Activated naive CD8-positive, alpha-beta T cell treated with anti-CD3 and anti-CD28 coated beads, Interleukin-2, amount 50 U/mL, for 24 hours (primary cell): ENCODE data around the gene NFKBIE.
A peak's percentile ranks its signal among the peaks of the same experiment; 100 is the strongest.

Experiments
- ATAC-seq: fragments of 150-1000 bp; cut with Tn5 transposase; one replicate; pipeline ENCODE4 v1.10.0; 2021
- DNase-seq: peaks from one replicate; pipeline ENCODE4 v3.0.0; 2021
- H3K27ac Mint-ChIP-seq: one replicate; pipeline ENCODE4 v1.8.0; 2021; ENCODE audit warnings: mild to moderate bottlenecking, mixed read lengths
- H3K27me3 Mint-ChIP-seq: one replicate; pipeline ENCODE4 v1.8.0; 2021; ENCODE audit warnings: mixed read lengths
- H3K36me3 Mint-ChIP-seq: one replicate; pipeline ENCODE4 v1.8.0; 2021; ENCODE audit warnings: low read depth, mixed read lengths
- H3K4me1 Mint-ChIP-seq: one replicate; pipeline ENCODE4 v1.8.0; 2021; ENCODE audit warnings: mixed read lengths
- H3K4me3 Mint-ChIP-seq: one replicate; pipeline ENCODE4 v1.8.0; 2021; ENCODE audit warnings: mild to moderate bottlenecking, moderate library complexity, mixed read lengths
- H3K9me3 Mint-ChIP-seq: one replicate; pipeline ENCODE4 v1.8.0; 2021; ENCODE audit warnings: mixed read lengths

The NFKBIE gene

DNA sequence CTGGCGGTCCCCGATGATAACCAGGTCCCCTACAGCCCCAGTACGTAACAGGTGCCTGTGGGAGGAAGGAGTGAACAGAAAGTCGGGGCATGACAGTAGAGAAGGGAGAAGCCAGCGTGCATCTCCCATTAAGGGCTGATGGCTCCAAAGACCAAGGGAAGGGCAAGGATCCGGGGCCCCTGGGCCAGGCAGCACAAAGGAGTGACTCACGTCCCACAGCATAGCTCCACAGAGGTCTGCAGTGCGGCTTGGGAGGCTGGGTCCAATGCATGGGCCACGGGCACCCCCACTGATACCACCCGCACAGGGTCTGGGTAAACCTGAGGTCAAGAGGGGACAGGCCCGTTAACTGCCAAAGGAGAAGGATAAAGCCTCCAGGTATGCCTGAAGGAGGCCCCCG lies 37.5 kb upstream of the NFKBIE start:
- Mint-ChIP-seq H3K27ac (no peak overlapping the region), H3K27me3 (peaks cover under 1% of the 10 kb centered on the region), H3K9me3 (no peaks in the 10 kb centered on the region), H3K4me3 (no peak overlapping the region), H3K4me1 (peaks cover 3% of the 10 kb centered on the region), H3K36me3 (peaks cover 23% of the 10 kb centered on the region)
- no peak for DNase-seq
- ATAC-seq = no peak

DNA sequence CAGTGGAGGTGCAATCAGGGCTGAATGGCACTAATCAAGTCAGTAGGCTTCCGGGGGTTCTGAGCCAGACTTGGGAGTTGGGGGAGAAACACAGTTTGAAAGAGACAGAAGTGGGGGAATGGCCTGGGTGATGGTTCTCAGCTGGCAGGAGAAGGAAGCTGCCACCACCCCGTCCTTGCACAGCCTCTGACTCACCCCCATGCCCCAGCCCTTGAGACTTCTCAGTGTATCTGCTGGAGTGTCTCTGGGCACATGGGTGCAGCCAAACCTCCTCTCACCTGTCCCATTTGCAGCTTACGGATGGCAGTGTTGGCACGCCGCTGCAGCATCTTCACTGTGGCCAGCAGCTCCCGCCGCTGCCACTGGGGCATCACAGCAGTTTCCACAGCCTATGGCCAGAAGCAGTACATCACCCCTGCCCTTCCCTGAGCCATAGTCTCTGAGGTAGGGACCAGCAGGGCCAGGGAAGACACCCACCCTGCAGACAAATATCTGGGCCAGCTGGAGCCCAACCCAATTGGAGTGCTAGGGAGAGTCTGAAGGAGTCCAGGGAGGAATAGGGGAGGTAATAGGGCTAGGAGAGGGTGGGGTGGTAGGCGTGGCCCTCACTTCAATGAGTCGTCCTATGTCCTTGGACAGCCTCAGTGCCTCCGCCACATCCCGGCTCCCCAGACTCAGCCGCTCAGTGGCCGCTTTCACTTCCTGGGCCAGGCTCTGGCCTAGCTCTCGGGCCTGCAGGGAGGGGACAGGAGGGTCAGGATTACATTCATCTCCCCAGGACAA lies 36.6 kb upstream of the NFKBIE start:
- H3K27ac Mint-ChIP-seq = no peak overlapping the region
- DNase-seq (no peak), ATAC-seq (no peak)
- H3K9me3 Mint-ChIP-seq = no peaks in the 10 kb centered on the region
- no peak overlapping the region for H3K4me3 Mint-ChIP-seq
- H3K4me1 Mint-ChIP-seq = peaks cover 5% of the 10 kb centered on the region
- peaks cover 21% of the 10 kb centered on the region for H3K36me3 Mint-ChIP-seq
- peaks cover 5% of the 10 kb centered on the region for H3K27me3 Mint-ChIP-seq

- peaks cover 5% of the 10 kb centered on the region for H3K4me1 Mint-ChIP-seq
- no peak overlapping the region for H3K27ac Mint-ChIP-seq
- H3K4me3 Mint-ChIP-seq = no peak overlapping the region
- no peak for DNase-seq
- H3K27me3 Mint-ChIP-seq = peaks cover 12% of the 10 kb centered on the region
- H3K9me3 Mint-ChIP-seq = no peaks in the 10 kb centered on the region
- no peak for ATAC-seq
- peaks cover 21% of the 10 kb centered on the region for H3K36me3 Mint-ChIP-seq
These were observed 35.8 kb upstream of the NFKBIE start for GRCh38 chr6:44301106-44301505.

DNA sequence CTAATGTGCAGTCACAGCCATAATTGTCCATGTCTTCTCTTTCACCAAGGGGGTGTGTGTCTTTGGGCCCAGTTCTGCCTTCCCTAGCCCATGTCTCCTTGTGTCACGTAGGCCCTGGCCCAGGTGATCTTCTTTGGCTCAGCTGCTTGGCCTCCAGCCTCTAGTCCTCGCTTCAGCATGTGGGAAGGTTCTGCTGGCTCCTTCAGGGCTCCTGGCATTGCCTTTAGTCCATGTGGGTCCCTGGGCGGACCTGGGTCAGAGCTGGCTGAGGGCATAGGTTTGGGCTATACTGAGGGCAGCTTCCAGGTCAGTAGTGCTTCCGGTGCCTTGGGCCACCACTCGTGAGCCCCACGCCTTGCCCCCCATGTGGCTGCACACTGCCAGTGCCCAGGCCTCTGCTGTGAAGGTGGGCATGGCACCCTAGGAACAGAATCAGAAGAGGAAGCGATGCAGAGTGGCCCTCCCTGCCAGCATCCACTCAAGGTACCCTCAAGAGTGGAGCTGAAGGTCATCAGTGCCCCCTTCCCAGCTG lies 35.0 kb upstream of the NFKBIE start:
- no peak for DNase-seq
- Mint-ChIP-seq H3K36me3 (peaks cover 18% of the 10 kb centered on the region), H3K4me1 (peaks cover 5% of the 10 kb centered on the region), H3K4me3 (no peak overlapping the region), H3K9me3 (no peaks in the 10 kb centered on the region), H3K27me3 (peaks cover 17% of the 10 kb centered on the region), H3K27ac (no peak overlapping the region)
- no peak for ATAC-seq

- no peak for ATAC-seq
These were observed 33.5 kb upstream of the NFKBIE start for GRCh38 chr6:44298864-44299263.

DNA sequence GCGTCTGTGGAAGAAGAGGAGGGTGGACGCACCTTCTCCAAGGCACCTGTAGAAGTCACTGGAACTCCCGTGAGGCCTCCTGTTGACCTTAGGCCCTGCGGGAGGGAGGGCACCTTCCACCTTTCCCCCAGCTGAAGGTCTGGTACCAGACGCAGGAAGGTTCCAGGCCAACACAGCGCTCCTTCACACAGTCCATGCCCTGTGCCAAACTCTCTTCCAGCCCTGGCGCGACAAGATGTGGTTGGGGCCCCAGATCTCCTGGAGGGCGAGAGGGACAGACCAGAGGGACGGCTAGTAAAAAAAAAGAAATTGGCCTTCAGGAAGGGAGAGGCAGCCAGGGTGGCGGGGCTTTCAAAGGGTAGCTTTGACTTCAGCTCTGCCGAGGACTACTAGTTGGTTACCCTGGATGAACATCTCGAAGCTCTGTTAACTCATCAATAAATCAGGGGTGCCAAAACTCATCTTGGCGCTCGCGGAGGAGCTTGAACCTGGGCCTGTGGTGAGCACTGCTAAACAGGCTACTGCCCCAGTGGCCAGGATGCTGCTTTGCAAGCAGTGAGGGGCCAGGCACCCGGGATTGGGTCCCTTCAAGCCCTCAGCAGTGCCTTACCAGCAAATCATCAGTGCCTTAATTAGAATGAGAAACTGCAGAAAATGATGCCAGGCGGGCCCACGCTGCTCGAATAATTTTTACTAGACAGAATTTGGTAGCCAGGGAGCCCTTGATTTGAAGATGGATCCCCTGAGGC lies 32.9 kb upstream of the NFKBIE start:
- peaks cover 17% of the 10 kb centered on the region for H3K36me3 Mint-ChIP-seq
- no peak for DNase-seq
- peaks cover 32% of the 10 kb centered on the region for H3K27me3 Mint-ChIP-seq
- no peak overlapping the region for H3K27ac Mint-ChIP-seq
- H3K4me1 Mint-ChIP-seq = peaks cover 5% of the 10 kb centered on the region
- no peaks in the 10 kb centered on the region for H3K9me3 Mint-ChIP-seq
- peak overlapping the region; percentile 26 for H3K4me3 Mint-ChIP-seq
- peak; percentile 3 for ATAC-seq

More at GRCh38 chr6:44298864-44299263, 33.5 kb upstream of the NFKBIE start:
- no peak overlapping the region for H3K4me3 Mint-ChIP-seq
- peaks cover 27% of the 10 kb centered on the region for H3K27me3 Mint-ChIP-seq
- peaks cover 5% of the 10 kb centered on the region for H3K4me1 Mint-ChIP-seq
- no peaks in the 10 kb centered on the region for H3K9me3 Mint-ChIP-seq
- DNase-seq = no peak
- H3K27ac Mint-ChIP-seq = peak overlapping the region; percentile 14
- H3K36me3 Mint-ChIP-seq = peaks cover 17% of the 10 kb centered on the region

DNA sequence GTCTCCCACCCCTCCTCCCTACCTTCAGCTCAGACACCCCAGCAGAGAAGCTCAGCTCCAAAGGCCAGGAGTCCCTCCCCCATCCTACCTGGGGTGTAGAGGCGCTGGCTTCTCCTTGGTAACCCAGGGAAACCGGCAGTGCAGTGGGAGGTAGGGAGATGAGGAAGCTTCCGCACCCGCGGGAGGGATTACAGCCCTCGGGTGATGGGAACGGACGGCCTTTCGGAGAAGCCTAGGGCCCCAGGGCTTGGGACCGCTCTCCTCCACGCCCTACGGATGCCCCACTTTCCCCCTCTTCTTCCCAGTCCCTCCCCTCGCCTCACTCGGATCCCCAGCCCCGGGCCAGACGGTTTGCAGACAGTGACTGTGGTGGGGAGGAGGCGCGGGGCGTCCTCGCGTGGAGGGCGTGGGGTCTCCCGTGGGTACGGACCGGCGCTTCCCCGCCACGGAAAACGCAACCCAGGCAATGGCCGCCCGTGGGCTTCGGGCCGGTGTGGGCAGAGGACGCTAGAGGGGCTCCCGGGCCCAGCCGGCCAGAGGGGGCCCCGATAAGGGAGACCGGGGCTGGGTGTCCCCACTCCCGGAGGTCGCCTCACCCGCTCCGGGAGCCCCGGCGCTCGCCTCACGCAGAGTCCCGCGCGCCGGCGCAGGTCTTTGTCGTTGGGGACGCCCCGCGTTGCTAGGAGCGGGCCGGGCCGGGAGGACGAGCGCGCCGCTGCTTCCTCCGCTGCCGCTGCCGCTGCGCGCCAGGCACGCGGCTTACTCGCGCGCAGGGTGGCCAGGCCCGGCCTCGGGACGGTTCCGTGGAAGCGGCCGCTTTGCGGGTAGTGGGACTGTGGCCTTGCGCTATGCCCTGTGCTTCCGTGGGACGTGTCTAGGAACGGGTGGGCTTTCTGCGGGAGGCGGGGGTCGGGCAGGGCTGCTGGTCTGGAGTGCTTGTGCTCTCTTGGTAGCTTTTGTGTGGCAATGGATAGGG lies 32.0 kb upstream of the NFKBIE start:
- H3K4me1 Mint-ChIP-seq = peaks cover 5% of the 10 kb centered on the region
- DNase-seq = peak; percentile 64
- H3K27me3 Mint-ChIP-seq = peaks cover 39% of the 10 kb centered on the region
- H3K4me3 Mint-ChIP-seq = peak overlapping the region; percentile 26
- ATAC-seq = peak; percentile 63
- H3K9me3 Mint-ChIP-seq = no peaks in the 10 kb centered on the region
- H3K27ac Mint-ChIP-seq = no peak overlapping the region
- peaks cover 17% of the 10 kb centered on the region for H3K36me3 Mint-ChIP-seq

- no peaks in the 10 kb centered on the region for H3K9me3 Mint-ChIP-seq
- H3K4me3 Mint-ChIP-seq = no peak overlapping the region
- peaks cover 58% of the 10 kb centered on the region for H3K27me3 Mint-ChIP-seq
- H3K4me1 Mint-ChIP-seq = peaks cover 5% of the 10 kb centered on the region
- DNase-seq = no peak
- H3K27ac Mint-ChIP-seq = no peak overlapping the region
- ATAC-seq = no peak
- peaks cover 5% of the 10 kb centered on the region for H3K36me3 Mint-ChIP-seq
These were observed 29.8 kb upstream of the NFKBIE start for GRCh38 chr6:44294832-44295791.

- Mint-ChIP-seq H3K36me3 (no peaks in the 10 kb centered on the region), H3K27ac (no peak overlapping the region), H3K4me3 (no peak overlapping the region)
These were observed 27.5 kb upstream of the NFKBIE start for GRCh38 chr6:44292661-44293365.

GRCh38 chr6:44291841-44292240 lies 26.5 kb upstream of the NFKBIE start:
- no peak overlapping the region for H3K27ac Mint-ChIP-seq
- DNase-seq (no peak), ATAC-seq (no peak)
- H3K4me1 Mint-ChIP-seq = no peaks in the 10 kb centered on the region
- no peaks in the 10 kb centered on the region for H3K9me3 Mint-ChIP-seq
- H3K36me3 Mint-ChIP-seq = no peaks in the 10 kb centered on the region
- no peak overlapping the region for H3K4me3 Mint-ChIP-seq
- peaks cover 72% of the 10 kb centered on the region for H3K27me3 Mint-ChIP-seq

More at GRCh38 chr6:44292661-44293365, 27.5 kb upstream of the NFKBIE start:
- peaks cover 70% of the 10 kb centered on the region for H3K27me3 Mint-ChIP-seq
- DNase-seq (no peak), ATAC-seq (no peak)
- peaks cover 2% of the 10 kb centered on the region for H3K4me1 Mint-ChIP-seq
- no peaks in the 10 kb centered on the region for H3K9me3 Mint-ChIP-seq

DNA sequence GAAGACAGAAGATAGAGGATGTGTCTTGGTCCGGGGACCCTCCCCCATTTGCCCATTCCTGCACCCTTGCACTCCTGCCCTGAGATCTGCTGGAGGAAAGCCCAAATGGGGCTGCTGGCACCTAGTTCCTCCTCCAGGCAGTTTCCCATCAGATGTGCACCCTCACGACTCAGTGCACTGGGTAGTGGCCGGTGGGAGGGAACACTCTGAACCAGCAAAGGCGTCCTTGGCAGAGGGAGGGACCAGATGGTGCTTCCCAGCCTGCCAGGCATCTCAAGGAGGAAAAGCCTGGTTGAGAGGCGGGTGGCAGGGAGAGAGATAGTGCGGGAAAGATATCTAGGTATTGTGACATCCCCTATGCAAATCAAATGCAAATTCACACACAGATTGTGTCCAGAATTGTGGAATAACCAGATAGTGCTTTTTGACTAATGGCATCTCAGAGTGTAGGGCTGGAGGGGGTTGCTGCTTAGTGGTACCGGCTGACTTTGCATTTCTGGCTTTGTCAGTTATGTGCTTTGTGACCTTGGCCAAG lies 24.4 kb upstream of the NFKBIE start:
- no peaks in the 10 kb centered on the region for H3K9me3 Mint-ChIP-seq
- H3K36me3 Mint-ChIP-seq = no peaks in the 10 kb centered on the region
- no peaks in the 10 kb centered on the region for H3K4me1 Mint-ChIP-seq
- H3K4me3 Mint-ChIP-seq = no peak overlapping the region
- no peak for DNase-seq
- H3K27me3 Mint-ChIP-seq = peaks cover 62% of the 10 kb centered on the region
- no peak overlapping the region for H3K27ac Mint-ChIP-seq
- no peak for ATAC-seq

- Mint-ChIP-seq H3K9me3 (no peaks in the 10 kb centered on the region), H3K27me3 (peaks cover 53% of the 10 kb centered on the region), H3K4me1 (no peaks in the 10 kb centered on the region), H3K36me3 (no peaks in the 10 kb centered on the region), H3K27ac (no peak overlapping the region), H3K4me3 (no peak overlapping the region)
- ATAC-seq = no peak
- no peak for DNase-seq
These were observed 21.4 kb upstream of the NFKBIE start for GRCh38 chr6:44286747-44287146.

GRCh38 chr6:44286285-44286565 lies 20.9 kb upstream of the NFKBIE start:
- no peaks in the 10 kb centered on the region for H3K36me3 Mint-ChIP-seq
- ATAC-seq (no peak), DNase-seq (no peak)
- H3K27me3 Mint-ChIP-seq = peaks cover 49% of the 10 kb centered on the region
- H3K27ac Mint-ChIP-seq = no peak overlapping the region
- no peak overlapping the region for H3K4me3 Mint-ChIP-seq
- H3K4me1 Mint-ChIP-seq = no peaks in the 10 kb centered on the region
- H3K9me3 Mint-ChIP-seq = no peaks in the 10 kb centered on the region
